RWPE1 (cell line): Measurements from ENCODE around the gene OR2A2.

Experiments
- CTCF ChIA-PET: fragments of 350-600 bp; sonication (Branson Sonifier 250); formaldehyde crosslinking; extraction: SDS; loops from one replicate; lab custom pipeline; 2021; lab: Yijun Ruan, JAX
- POLR2A ChIA-PET: fragments of 400-600 bp; formaldehyde crosslinking; extraction: SDS; loops from one replicate; lab custom pipeline; 2020; ENCODE audit warnings: antibody characterized with exemption; ENCODE audit not compliant: low non-redundant PET; lab: Yijun Ruan, JAX
- DNase-seq: peaks from one replicate; pipeline ENCODE4 v3.0.0; 2012; ENCODE audit warnings: low spot score
- H3K27ac ChIP-seq: fragments of 450-650 bp; 2 replicates; pipeline ENCODE4 v1.5.1; 2017
- TF ChIP-seq, protein P1 (sequence below): fragments of 450-650 bp; conservative IDR thresholded peaks from 2 replicates; pipeline ENCODE4 v1.5.1; 2017; ENCODE audit warnings: low read depth, mild to moderate bottlenecking

OR2A2 gene

GRCh38 chr7:144086730-144087129, 22.7 kb upstream of the OR2A2 start:
- ChIA-PET CTCF (no interaction called here), POLR2A (no interaction called here)
- no peak for DNase-seq
- TF ChIP-seq, protein P1, sequence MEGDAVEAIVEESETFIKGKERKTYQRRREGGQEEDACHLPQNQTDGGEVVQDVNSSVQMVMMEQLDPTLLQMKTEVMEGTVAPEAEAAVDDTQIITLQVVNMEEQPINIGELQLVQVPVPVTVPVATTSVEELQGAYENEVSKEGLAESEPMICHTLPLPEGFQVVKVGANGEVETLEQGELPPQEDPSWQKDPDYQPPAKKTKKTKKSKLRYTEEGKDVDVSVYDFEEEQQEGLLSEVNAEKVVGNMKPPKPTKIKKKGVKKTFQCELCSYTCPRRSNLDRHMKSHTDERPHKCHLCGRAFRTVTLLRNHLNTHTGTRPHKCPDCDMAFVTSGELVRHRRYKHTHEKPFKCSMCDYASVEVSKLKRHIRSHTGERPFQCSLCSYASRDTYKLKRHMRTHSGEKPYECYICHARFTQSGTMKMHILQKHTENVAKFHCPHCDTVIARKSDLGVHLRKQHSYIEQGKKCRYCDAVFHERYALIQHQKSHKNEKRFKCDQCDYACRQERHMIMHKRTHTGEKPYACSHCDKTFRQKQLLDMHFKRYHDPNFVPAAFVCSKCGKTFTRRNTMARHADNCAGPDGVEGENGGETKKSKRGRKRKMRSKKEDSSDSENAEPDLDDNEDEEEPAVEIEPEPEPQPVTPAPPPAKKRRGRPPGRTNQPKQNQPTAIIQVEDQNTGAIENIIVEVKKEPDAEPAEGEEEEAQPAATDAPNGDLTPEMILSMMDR, result no peak
- H3K27ac ChIP-seq, result no peak overlapping the region

DNA sequence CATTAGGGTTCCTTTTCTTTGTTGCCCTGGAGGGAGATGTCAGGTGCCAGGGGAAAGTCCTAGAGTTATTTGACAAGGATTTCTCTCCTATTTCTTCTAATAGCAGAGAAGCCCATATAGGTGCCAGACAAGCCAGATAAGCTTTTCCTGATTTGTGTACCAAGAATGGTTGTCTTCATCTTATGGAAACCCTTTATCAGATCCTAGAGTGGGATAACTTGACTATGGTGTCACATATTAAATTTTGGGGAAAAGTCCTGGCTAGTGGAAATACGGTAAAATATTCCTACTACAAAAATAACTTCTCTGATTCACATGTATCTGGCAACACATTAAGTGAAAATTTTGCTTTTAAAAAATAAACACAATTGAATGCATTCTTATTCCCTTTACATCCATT, 22.2 kb upstream of the OR2A2 start:
- CTCF ChIA-PET, result no interaction called here
- TF ChIP-seq, protein P1, result no peak
- H3K27ac ChIP-seq, result no peak overlapping the region
- POLR2A ChIA-PET, result no interaction called here
- DNase-seq, result no peak

- ChIA-PET POLR2A (no interaction called here), CTCF (no interaction called here)
- H3K27ac ChIP-seq, result no peak overlapping the region
- no peak for DNase-seq
- TF ChIP-seq, protein P1, result no peak
Observed at GRCh38 chr7:144090667-144091066, 18.7 kb upstream of the OR2A2 start.

DNA sequence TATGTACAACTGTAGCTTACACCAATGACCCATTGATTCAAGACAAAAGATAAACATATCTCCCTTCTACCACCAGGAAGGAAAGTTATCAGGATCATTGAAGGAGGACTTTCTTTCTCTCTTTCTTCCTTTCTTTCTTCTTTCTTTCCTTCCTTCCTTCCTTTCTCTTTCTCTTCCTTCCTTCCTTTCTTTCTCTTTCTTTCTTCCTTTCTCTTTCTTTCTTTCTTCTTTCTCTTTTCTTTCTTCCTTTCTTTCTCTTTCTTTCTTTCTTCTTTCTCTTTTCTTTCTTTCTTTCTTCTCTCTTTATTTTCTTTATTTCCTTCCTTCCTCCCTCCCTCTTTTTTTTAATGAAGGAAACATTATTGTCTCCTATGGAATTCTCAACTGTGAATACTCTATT, 10.6 kb upstream of the OR2A2 start:
- DNase-seq, result no peak
- ChIA-PET POLR2A (no interaction called here), CTCF (no interaction called here)
- no peak overlapping the region for H3K27ac ChIP-seq
- TF ChIP-seq, protein P1, result no peak

DNA sequence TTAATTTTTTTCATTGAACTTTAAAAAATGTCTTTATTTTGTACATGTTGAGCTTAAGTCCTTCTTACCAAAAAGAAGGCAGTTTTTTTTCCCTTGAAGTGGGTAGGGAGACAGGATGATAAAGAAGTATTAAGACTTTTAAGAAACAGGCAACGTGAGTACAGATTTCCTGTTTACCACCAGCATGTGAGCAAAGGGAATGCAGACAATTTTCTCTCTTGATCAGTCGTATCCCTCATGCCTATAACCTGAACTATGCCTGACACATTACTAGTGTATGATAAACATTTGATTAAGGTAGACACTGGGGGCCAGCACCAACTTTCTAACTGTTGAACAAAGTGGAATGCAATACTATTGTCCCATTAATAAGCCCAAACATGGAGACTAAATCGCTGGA, 8.8 kb upstream of the OR2A2 start:
- no peak for DNase-seq
- POLR2A ChIA-PET, result no interaction called here
- CTCF ChIA-PET, result no interaction called here
- H3K27ac ChIP-seq, result no peak overlapping the region
- TF ChIP-seq, protein P1, result no peak

DNA sequence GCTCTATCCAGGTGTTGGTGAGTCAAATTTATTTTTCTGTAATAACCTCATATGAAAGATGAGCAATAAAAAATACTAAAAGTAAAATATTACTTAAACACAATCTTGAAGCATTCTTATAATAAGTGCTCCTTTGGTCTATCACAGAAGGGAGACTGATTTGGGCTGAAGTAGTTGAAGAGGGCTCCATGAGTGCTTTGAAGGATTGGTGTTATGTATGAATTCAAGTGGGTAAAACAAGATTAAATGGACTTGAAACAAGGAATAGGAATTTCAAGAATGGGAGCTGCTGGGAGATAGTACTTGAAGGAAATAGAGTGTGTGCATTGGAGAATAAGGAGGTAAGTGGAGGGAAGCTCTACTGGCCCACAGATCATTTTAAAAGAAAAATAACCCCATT, 7.3 kb upstream of the OR2A2 start:
- ChIA-PET CTCF (interaction anchor here (0.7 kb wide), 1 partner anchor 632 kb away, joined by 3 read pairs; no protein-coding TSS in a partner anchor), POLR2A (no interaction called here)
- H3K27ac ChIP-seq, result no peak overlapping the region
- DNase-seq, result no peak
- TF ChIP-seq, protein P1, result no peak

DNA sequence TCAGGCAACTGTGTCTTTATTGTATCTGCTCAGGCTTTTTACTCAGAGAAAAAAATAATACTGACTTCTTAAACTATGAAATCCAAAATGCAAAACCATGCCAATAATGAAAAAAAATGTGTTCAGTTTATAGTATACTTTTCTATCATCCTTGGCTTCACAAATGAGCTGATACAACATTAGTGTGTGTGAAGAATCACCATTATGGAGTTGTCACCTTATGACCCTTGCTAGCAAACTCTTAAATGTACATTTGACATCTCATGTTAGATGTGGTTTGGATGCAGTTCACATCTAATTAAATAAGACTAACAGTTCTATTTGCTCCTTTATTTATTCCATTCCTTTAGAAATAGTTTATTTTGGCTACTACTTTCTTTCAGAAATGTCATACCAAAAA, 4.2 kb upstream of the OR2A2 start:
- ChIA-PET POLR2A (no interaction called here), CTCF (no interaction called here)
- DNase-seq, result no peak
- H3K27ac ChIP-seq, result no peak overlapping the region
- TF ChIP-seq, protein P1, result no peak
